AG04449 (cell line): ENCODE measurements around the gene GRPEL2.
A peak's percentile ranks its signal among the peaks of the same experiment; 100 is the strongest.

ENCODE experiments used
- CTCF ChIA-PET: fragments of 350-600 bp; formaldehyde crosslinking; extraction: SDS; loops from one replicate; lab custom pipeline; 2021; ENCODE audit warnings: antibody characterized with exemption; lab: Yijun Ruan, JAX
- POLR2A ChIA-PET: fragments of 400-600, 350-600 bp; formaldehyde crosslinking; extraction: SDS; loops from one replicate; lab custom pipeline; 2020; ENCODE audit warnings: antibody characterized with exemption, inconsistent platforms; lab: Yijun Ruan, JAX
- DNase-seq: peaks from one replicate; pipeline ENCODE4 v3.0.0-alpha.2; 2010; ENCODE audit warnings: low read depth, low spot score
- H3K4me3 ChIP-seq: 2 replicates; pipeline ENCODE4 v1.5.1; 2011; ENCODE audit warnings: low read depth, mild to moderate bottlenecking, control low read depth, low read length
- CTCF ChIP-seq: IDR thresholded peaks from one replicate; pipeline ENCODE4 v1.5.1; 2011; ENCODE audit warnings: mild to moderate bottlenecking, moderate library complexity, low read length, control low read depth, inconsistent platforms; ENCODE audit not compliant: insufficient read depth; ENCODE audit errors: missing control alignments

Gene GRPEL2

GRCh38 chr5:149358294-149358651, 13.0 kb downstream of the GRPEL2 start:
- no peak for TF ChIP-seq CTCF
- peak overlapping the region; percentile 73 for H3K4me3 ChIP-seq
- ChIA-PET POLR2A (interaction anchor here (0.9 to 1.8 kb wide), 7 partner anchors 9 to 219 kb away, joined by 3 to 19 read pairs (median 5); partner anchors contain the start of gene GRPEL2), CTCF (interaction anchor here (0.6 to 18.7 kb wide), 9 partner anchors 8 to 84 kb away, joined by 3 to 308 read pairs (median 4); partner anchors contain the start of gene GRPEL2)
- no peak for DNase-seq

GRCh38 chr5:149358868-149359495, 13.7 kb downstream of the GRPEL2 start:
- CTCF ChIA-PET = interaction anchor here (1.0 to 19.5 kb wide), 5 partner anchors 10 to 83 kb away, joined by 3 to 519 read pairs (median 308); partner anchors contain the start of gene IL17B
- TF ChIP-seq CTCF = no peak
- POLR2A ChIA-PET = interaction anchor here (1.7 to 1.8 kb wide), 2 partner anchors 8 to 14 kb away, joined by 5 to 19 read pairs; partner anchors contain the start of gene GRPEL2
- DNase-seq = no peak
- H3K4me3 ChIP-seq = no peak overlapping the region

- no peak overlapping the region for H3K4me3 ChIP-seq
- TF ChIP-seq CTCF = no peak
- ChIA-PET CTCF (interaction anchor here (1.1 to 19.5 kb wide), 6 partner anchors 9 to 205 kb away, joined by 4 to 519 read pairs (median 318); partner anchors contain the start of genes GRPEL2 and IL17B), POLR2A (no interaction called here)
- DNase-seq = no peak
Measured at GRCh38 chr5:149360272-149360671, 15.0 kb downstream of the GRPEL2 start.

- ChIA-PET CTCF (interaction anchor here (1.7 to 19.5 kb wide), 4 partner anchors 9 to 73 kb away, joined by 14 to 519 read pairs (median 400); partner anchors contain the start of gene IL17B), POLR2A (no interaction called here)
- no peak overlapping the region for H3K4me3 ChIP-seq
- TF ChIP-seq CTCF = no peak
- DNase-seq = no peak
Measured at GRCh38 chr5:149362541-149362940, 17.2 kb downstream of the GRPEL2 start.

- ChIA-PET CTCF (interaction anchor here (1.7 to 19.5 kb wide), 5 partner anchors 8 to 72 kb away, joined by 7 to 519 read pairs (median 329); partner anchors contain the start of gene IL17B), POLR2A (no interaction called here)
Measured at GRCh38 chr5:149363358-149363757, 18.1 kb downstream of the GRPEL2 start.

More at GRCh38 chr5:149363358-149363757, 18.1 kb downstream of the GRPEL2 start:
- no peak for DNase-seq
- H3K4me3 ChIP-seq = no peak overlapping the region
- TF ChIP-seq CTCF = no peak
